Epithelial cell of proximal tubule (primary cell): ENCODE measurements around the gene SRP68. TPM values are rescaled to one million over a fixed set of nuclear protein-coding genes. Genes with fewer than 3 reads are reported as not detected.

Source experiments
- DNase-seq: peaks from one replicate; pipeline ENCODE4 v3.0.0-alpha.2; 2011; ENCODE audit warnings: low read depth
- H3K4me3 ChIP-seq: 2 replicates; pipeline ENCODE4 v1.5.1; 2011; ENCODE audit warnings: low read depth, mild to moderate bottlenecking, low read length
- total RNA-seq: library from RNA; depleted of rRNA; stranded (reverse); fragments of >200 nt; gene quantifications from 2 replicates; pipeline ENCODE4 v1.2.3, GENCODE V29; 2015
- TF ChIP-seq, protein P1 (sequence below): conservative IDR thresholded peaks from 2 replicates; pipeline ENCODE4 v1.5.1; 2012; ENCODE audit warnings: low read depth, mild to moderate bottlenecking, low read length

The SRP68 gene
- total RNA-seq, 1 donor from 2014 or later = 15.3 TPM

GRCh38 chr17:76019833-76020467 is 52.4 kb downstream of the SRP68 start:
- DNase-seq = no peak
- TF ChIP-seq, protein P1, sequence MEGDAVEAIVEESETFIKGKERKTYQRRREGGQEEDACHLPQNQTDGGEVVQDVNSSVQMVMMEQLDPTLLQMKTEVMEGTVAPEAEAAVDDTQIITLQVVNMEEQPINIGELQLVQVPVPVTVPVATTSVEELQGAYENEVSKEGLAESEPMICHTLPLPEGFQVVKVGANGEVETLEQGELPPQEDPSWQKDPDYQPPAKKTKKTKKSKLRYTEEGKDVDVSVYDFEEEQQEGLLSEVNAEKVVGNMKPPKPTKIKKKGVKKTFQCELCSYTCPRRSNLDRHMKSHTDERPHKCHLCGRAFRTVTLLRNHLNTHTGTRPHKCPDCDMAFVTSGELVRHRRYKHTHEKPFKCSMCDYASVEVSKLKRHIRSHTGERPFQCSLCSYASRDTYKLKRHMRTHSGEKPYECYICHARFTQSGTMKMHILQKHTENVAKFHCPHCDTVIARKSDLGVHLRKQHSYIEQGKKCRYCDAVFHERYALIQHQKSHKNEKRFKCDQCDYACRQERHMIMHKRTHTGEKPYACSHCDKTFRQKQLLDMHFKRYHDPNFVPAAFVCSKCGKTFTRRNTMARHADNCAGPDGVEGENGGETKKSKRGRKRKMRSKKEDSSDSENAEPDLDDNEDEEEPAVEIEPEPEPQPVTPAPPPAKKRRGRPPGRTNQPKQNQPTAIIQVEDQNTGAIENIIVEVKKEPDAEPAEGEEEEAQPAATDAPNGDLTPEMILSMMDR = no peak
- no peak overlapping the region for H3K4me3 ChIP-seq

DNA sequence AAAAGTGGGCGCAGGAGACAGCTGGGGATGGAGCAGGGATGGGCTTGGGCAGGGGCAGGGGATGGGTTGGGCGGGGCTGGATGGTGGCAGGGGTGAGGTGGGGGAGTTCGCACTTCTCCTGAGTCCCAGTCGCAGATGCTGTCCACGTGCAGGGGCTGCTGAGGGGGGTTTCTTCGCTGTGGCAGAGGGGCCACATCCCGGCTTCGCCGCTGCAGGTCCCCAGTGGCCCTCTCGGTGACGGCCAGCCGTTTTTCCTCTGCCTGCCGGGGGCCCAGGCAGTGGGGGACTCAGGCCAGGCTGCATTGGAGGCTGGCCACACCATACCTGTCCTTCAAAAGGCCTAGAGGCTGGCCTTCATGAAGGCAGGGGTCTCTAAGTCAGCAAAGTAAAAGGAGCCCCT is 53.5 kb downstream of the SRP68 start:
- TF ChIP-seq, protein P1 = no peak
- no peak for DNase-seq
- no peak overlapping the region for H3K4me3 ChIP-seq

GRCh38 chr17:76018340-76018680 is 54.0 kb downstream of the SRP68 start:
- TF ChIP-seq, protein P1 = no peak
- no peak overlapping the region for H3K4me3 ChIP-seq
- DNase-seq = no peak

GRCh38 chr17:76017481-76018339 is 54.6 kb downstream of the SRP68 start:
- TF ChIP-seq, protein P1 = no peak
- DNase-seq = no peak
- H3K4me3 ChIP-seq = no peak overlapping the region

DNA sequence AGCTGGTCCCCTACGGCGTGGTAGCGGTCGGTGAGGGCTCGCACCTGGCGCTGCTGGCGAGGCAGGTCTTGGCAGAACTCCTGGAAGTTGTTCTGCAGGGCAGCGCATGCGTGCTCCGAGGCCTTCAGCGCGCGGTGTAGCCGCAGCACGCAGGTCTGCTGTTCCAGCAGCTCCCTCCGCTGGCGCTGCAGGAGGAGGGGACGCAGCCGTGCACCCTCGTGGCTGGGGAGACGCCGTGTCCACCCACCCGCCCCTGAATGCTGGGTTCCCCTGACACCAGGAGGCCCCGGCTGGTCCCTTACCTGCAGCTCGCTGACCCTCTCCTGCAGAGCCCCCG is 57.4 kb downstream of the SRP68 start:
- TF ChIP-seq, protein P1 = no peak
- H3K4me3 ChIP-seq = no peak overlapping the region
- no peak for DNase-seq

- TF ChIP-seq, protein P1 = peak; percentile 85
- no peak for DNase-seq
- no peak overlapping the region for H3K4me3 ChIP-seq
These were observed 58.0 kb downstream of the SRP68 start for GRCh38 chr17:76014100-76014924.
